Stimulated activated naive CD4-positive, alpha-beta T cell treated with Interleukin-2 at 50 U/mL for 16 hours (primary cell): ENCODE measurements around the gene WWP2.
"Not testable (repeated sequence)": the region's sequence is repeated elsewhere in the genome, so short reads cannot be mapped to it uniquely, and the experiment has no call there.

Experiments used
- DNase-seq: peaks from one replicate; lab custom pipeline; 2025; lab: John Stamatoyannopoulos, UW

Gene WWP2

DNA sequence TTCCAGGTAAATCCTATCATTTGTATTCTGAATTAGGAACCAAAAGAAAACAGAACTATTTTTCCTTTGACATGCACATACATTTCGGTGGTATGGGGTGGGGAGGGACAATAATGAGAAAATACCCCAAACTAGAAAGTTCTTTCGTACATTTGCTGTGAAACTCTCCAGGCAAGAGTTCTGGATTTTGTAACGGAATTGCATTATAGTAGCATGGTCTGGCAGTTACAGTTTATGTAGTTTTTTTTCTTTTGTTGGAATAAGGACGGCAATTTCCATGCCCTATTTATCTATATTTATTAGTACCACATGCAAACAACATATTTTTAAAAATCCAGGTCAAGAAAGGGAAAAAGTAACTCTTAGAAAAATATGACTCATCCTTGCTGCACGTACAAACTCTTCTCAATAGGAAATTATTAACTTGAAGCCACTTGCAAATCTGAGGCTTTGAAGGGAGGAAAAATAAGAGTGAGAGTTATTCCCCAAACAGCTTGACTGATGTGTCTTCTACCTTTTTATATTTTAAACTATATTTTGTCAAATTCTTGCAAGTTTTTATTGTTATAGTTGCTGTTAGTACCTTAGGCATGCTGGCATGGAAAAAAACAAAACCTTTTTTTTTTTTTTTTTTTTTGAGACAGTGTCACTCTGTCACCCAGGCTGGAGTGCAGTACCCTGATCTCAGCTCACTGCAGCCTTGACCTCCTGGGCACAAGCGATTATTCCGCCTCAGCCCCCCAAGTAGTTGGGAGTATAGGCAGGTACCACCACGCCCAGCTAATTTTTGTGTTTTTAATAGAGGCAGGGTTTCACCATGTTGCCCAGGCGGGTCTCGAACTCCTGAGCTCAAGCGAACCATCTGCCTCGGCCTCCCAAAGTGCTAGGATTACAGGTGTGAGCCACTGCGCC is 69.3 kb downstream of the WWP2 start:
- no peak for DNase-seq

DNA sequence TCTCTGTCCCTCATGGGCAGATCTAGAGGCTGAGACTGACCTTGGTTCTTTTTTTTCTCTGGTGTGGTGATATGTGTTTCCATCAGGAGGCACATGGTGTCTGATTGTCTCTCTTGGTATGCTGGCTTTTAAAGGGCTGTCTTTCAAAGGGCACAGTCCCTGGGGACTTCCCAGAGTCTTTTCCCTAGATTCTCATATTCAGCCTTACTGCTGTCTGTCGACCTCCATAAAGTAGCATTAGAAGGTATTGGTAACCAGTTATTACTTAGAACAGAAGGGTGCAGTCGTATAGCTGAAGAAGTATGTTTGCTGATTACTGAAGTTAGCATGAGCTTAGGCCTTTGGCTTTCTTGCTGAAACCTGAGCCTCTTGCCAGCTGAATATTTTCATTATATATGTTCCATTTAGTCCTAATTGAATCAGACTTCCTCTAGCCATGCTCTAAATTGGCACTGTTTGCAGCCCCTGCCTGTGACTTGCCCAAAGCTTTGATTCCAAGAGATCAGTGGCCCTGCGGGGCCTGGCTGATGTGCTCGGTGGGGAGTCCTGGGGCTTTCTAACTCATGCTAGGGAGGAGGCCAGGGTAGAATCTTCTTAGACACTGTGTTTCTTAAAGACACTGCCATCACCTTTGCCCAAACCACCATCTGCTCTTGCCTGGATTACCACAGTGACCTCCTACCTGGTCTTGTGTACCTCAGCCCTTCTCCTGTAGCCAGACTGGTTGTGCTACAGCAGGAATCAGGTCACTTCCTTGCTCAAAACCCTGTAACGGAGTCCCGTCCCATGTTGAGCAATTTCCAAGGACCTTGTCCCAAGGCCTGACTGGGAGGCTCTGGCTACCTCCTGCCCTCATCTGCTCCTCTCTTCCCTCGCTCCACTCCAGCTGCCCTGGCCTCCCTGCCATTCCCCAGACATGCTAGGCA is 71.5 kb downstream of the WWP2 start:
- DNase-seq, result no peak

DNA sequence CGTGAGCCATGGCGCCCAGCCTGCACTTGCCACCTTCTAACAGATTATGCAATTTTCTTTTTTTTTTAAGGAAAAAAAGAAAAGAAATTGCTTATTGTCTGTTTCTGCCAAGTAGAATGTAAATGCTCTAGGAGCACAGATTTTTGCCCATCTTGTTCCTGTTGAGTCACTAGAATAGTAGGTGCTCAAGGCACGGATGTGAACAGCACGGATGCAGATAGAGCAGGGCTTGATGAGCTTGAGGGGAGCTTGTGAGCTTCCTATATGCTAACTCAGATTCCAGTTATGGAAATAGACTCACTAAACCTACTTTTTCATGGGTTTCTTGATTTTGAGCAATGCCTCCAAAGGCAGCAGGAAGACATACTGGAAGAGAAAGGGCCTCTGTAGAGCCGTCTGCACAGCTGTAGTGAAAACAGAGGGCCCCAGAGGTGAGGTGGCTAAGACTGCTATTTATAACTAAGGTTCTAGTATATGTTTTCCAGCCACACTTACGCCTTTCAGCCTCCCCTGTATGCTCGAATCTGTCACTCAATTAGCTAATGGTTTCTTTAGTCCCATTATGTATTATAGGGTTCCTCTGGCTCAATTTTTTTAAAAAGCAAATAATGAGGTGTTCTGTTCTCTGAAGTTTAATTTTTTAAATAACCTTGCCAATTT is 72.8 kb downstream of the WWP2 start:
- no peak for DNase-seq

DNA sequence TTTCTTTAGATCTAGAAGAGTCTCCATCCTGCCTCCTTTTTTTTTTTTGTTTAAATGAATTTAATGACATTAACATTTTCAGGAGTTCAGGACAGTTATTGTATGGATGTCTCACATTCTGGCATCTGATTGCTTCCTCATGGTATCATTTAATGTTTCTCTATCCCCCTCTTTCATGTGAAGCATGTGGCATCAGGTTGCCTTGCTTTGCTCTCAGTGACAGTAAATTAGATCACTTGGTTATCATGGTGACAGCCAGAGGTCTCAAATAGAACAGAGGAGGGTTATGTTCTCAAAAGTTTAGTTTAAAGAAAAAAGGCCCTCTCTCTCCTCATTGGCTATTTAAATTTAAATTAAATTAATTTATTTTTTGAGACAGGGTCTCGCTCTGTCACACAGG is 74.1 kb downstream of the WWP2 start:
- no peak for DNase-seq

DNA sequence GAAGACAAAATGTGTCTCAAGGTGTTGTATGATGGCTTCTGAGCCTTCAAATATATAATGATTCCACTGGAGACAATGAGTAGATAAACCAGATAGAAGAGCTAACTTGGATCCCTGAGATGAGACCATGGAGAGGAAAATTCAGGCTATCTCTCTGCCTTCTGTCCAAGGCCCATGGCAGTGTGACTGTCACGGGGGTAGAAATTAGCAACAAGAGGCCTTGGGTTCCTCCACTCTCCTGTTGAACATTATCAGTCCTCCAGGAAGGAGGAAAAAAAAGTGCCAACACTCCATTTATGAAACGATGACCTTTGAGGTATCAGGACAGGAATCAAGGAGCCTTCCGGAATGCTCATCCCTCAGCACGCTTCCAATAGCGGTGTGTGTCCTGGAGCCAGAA is 75.2 kb downstream of the WWP2 start:
- no peak for DNase-seq

DNA sequence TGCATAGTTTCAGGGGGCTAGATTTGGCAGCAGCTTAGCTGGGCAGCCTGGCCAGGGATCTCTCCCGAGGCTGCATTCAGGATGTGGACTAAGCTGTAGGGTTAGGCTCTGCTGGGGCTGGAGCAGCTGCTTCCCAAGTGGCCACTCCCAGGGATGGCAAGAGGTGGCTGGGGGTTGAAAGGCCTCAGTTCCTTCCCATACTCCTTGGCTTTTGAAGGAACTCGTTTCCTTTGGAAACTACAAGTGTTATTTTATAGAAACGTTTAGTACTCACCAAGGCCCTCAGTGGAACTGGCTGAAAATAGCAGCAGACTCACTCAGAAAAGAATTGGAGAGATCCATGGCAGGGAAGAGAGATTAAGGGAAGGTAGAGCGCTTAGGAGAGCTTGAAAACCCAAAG is 76.4 kb downstream of the WWP2 start:
- no peak for DNase-seq

DNA sequence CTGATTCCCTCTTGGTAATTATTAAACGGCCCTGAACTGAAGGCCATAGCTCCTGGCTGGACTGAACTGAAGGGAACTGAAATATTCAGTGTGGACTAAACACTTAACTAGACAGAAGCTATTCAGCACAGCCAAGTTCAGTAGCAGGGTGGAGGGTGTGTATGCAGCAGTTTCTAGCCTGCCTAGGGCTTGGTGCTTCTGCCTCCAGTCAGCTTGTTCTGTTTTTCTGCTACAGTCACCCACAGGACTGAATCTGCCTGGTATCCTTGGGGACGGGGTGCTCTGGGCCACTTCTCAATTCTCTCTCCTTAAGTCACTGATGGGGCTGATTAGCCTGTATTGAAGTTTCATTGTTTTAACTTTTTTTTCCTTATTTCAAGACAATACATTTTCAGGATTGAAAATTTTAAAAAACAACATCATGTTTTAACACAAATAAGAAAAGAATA is 77.1 kb downstream of the WWP2 start:
- no peak for DNase-seq

DNA sequence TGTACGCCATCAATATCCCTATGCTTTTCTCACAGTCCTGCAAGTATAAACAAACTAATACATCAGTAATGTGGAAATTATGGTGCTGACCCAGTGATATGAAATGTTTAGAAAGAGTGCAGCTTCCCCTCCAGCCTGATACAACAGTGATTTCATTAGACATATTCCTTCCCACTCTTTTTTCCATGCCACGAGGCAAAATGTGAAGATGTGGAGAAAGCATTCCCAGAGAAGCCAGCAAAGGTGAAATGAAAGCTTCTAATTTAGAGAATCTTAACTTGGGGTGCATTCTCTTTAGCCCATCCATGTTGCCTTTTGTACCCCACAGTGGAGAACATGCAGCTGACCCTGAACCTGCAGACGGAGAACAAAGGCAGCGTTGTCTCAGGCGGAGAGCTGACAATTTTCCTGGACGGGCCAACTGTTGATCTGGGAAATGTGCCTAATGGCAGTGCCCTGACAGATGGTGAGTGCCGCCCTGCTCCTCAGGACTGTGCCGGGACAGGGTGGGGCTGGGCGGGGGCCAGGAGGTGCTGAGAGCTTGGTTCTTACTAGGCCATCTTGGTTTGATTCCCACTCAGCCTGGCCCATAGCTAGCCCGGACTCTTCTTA is 77.8 kb downstream of the WWP2 start:
- DNase-seq, result no peak

DNA sequence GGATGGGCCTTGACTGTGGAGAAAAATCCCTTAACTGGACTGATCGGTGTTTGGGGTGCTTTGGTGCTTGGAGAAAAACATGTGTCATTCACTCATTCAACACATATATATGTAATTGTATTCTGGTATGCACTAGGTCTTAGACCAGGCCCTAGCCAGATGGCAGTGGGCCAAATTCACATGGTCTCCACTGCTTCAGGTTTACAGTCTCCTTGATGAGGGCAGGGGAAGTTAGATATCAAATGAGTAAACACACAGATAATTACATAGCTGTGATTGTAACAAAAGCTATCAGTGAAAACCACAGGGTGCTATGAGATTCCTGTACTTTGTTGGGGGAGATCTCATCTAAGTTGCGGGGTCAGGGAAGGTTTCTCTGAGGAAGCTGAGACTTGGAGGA is 78.8 kb downstream of the WWP2 start:
- DNase-seq, result no peak

DNA sequence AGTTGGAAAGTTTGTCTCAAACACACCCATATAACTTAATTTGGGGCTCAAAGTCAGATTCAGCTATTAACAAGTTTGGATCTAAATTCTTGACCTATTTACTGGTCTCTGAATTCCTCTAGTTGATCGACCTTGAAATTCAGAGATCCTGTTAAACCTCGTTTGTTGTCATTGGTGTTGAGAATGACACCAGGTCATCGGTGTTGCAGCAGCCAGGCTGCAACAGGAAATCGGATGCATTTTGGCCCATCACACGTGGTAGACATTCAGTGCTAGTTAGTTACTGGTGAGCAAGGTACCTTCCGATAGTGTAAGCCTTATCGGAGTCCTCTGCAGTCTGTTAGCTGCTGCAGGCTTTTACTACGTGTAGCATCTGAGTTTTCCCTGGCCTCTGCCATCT is 82.3 kb downstream of the WWP2 start:
- no peak for DNase-seq

DNA sequence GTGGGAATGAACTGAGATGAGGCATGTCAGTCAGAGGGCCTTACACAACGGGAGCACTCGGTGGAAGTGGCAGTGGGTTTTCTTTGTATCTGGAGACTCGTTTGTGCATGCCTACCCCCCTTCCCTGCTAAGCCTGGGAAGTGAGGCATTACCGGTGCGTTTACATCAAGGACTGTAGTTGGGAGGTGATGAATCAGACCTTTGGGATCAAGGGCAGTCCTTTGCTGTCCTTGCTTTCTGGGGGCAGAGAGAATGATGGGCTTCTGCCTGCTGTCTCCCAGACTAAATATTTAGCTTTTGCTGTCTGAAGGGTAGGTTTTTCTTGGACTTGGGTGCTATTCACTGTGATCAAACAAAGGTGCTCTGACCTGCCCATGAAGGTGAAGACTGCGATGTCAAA is 83.0 kb downstream of the WWP2 start:
- DNase-seq, result no peak

DNA sequence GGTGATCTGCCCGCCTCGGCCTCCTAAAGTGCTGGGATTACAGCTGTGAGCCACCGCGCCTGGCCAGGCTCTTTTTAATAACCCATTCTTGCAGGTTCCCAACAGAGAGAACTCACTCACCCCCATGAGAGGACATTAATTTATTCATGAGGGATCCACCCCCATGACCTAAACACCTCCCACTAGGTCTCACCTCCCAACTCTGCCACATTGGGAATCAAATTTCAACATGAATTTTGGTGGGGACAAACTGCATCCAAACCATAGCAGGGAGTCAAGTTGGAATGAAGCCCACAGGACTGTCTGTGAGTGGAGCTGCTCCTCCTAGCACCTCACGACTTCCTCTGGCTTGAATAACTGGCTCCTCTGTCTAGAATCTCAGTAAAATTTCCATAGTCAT is 85.5 kb downstream of the WWP2 start:
- no peak for DNase-seq

DNA sequence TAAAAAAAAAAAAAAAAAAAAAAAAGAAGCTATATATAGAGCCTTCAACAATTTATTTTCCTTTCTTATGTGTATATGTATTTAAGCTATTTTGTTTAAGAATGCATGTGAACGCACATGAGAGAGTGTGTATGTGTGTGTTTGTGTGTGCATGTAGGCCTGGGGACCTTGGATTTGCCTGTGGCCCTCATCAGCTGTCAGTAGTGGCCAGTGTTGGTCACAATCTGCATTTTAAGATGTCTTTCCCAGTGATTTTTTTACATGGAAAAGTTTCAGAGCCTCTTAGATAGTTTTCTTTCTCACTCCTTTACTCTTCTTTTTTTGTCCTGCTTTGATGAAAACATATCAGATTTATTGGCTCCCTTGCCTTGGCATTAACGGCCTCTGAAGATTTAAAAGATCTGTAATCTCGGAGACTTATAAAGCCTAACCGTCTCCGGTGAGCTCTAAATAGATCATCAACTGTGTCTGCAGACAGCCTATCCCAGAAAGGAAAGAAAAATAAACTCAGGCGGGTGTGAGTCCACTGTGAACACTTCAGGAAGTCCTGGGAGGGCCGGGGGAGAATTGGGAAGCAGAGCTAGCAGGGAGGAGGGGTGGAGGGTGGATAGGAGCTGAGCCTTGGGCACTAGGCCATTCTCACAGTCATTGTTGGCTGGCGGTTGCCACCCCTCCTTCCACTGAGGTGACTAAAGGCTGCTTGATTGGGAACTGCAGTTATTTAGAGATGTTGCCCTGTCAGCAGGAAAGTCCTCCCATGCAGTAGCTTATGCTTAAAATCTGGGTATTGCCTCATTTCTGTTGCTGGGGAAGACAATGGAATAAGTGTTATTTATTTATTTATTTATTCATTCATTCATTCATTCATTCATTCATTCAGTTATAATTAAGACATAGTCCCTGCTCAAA is 86.8 kb downstream of the WWP2 start:
- no peak for DNase-seq

DNA sequence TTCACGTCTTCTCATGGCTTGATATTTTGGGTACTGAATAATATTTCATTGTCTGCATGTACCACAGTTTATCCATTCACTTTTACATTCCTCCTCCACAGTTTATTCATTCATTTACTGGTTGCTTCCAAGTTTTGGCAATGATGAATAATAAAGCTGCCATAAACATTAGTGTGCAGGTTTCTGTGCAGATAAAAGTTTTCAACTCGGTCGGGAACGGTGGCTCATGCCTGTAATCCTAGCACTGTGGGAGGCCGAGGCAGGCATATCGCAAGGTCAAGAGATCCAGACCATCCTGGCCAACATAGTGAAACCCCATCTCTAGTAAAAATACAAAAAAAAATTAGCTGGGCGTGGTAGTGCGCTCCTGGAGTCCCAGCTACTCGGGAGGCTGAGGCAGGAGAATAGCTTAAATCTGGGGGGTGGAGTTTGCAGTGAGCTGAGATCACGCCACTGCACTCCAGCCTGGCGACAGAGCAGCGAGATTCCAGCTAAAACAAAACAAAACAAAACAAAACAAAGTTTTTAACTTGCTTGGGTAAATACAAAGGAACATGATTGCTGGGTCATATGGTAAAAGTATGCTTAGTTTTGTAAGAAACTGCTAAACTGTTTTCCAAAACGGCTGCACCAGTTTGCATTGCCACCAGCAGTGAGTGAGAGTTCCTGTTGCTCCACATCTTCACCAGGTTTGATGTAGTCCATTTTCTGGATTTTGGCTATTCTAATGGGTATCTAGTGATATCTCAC is 89.5 kb downstream of the WWP2 start:
- no peak for DNase-seq

DNA sequence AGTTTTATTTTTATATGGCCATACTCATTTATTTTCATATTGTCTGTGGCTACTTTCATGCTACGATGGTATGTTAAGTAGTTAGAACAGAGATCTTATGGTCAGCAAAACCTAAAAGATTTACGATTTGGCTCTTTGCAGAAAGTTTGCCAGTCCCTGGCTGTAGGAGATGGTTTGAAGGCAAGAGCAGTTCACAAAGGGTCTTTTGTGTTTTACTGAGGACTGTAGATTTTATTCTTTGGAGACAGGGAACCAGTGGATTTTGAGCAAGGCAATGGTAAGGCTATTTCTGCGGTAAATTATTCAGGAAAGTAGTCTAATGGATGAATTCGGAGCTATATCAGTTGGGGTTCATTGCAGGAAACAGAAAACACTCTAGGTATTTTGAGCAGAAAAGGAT is 90.7 kb downstream of the WWP2 start:
- DNase-seq, result no peak

DNA sequence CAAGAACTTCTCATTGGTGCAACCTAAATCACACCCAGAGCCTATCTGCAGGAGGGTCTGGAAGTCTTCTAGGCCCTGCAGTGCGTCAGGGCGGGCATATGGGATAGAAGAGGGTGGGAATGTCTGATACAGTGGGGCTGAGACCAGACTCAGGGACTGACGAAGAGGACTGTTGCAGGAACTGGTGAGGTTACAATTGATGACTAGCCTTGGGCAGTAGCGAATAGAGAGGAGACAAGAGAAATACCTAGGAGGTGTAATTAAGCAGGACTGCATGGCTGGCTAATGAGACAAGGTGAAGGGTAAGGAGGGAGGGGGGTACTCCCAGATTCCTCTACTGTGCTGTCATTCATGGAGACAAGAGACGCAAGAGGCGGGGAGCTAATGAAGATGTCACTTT is 91.3 kb downstream of the WWP2 start:
- no peak for DNase-seq

DNA sequence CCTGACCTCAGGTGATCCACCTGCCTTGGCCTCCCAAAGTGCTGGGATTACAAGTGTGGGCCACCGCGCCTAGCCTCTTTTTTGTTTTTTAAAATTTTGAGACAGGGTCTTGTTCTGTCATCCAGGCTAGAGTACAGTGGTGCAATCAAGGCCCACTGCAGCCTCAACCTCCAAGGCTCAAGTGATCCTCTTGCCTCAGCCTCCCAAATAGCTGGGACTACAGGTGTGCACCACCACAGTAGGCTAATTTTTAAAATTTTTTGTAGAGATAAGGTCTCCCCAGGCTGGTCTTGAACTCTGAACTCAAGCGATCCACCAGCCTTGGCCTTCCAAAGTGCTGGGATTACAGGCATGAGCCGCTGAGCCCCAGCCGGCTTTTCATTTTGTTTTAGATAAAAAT is 92.6 kb downstream of the WWP2 start:
- not testable (repeated sequence) for DNase-seq

DNA sequence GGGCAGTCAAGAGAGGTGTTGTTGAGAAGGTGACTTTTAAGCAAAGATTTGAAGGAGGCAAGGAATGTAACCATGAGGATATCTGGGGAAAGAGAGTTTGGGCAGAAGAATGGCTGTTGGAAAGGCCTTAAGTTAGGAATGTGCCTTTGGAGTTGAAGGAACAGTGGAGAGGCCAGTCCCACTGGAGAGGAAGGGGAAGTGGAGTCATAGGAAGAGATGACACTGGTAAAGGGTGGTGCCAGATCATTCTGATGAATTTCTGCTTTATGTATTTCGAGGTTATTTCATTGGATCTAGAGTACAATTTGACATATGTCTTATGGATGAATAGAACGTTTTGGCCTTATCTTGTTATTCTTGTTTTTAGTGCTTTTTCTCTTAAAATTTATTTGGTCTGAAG is 93.5 kb downstream of the WWP2 start:
- no peak for DNase-seq

DNA sequence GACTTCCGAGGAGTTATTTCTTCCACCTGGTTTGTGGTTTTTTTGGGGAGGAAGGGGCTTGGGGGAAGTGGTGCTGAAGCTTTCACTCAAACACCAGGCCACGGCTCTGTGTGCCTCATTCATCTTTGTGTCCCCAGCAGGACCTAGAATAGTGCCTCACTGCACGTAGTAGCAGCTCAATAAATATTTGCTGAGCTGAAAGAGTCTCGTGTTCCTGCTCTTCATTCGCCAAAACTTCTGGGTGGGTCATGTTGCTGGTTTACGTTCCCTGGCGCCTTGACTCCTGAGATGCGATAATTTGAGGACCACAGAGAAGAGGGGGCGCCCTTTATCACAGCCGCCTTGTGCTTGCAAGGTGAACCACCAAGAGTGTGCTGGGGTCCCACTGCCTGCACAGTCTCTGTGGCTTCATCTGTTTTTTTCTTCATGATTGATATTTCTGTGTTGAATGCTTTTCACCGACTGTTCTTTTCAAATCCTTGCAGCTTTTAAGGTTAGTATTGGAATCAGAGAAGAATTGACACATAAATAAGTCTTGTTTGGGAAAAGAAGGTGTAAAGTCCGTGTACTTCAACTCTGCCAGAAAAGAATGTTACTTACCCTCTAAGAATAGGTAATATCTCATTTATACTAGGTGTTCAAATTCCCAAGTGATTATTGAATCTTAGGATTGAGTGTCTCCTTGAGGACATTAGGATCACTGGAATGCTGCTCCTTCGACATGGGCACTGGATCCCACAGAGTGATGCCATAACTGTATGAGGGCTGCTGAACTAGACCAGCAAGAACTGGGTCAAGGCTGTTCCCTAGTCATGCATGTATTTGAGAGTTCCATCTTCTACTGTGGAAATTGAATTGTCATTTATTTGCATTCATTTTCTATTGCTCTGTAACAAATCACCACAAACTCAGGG is 96.3 kb downstream of the WWP2 start:
- no peak for DNase-seq
